Measurements from ENCODE around the gene TCP1. TPM values are rescaled to one million over a fixed set of nuclear protein-coding genes. Genes with fewer than 3 reads are reported as not detected.

The TCP1 gene
- total and polyA plus RNA-seq, 9 of the 15 experiments (the other 6 are each of a cell fraction or from before 2014, with no cell fraction given), result 331 to 801 (median 645) TPM

- H3K36me3 ChIP-seq (ENCODE audit: control insufficient read depth, insufficient read depth, low read length), result no peaks in the 10 kb centered on the region
- no peaks in the 10 kb centered on the region for H3K9me3 ChIP-seq (replicated peaks; ENCODE audit: control insufficient read depth, insufficient read depth, low read depth, low read length)
- DNase-seq (ENCODE audit: extremely low read depth in 1 of 4, low spot score in 3 of 4) (no peak), ATAC-seq (peak; percentile 34), FAIRE-seq (no peak)
- intact Hi-C loops (cut with micrococcal nuclease), result loop anchor here (1.0 kb wide), 1 partner anchor 18 kb away; no protein-coding TSS in a partner anchor
- H3K9ac ChIP-seq (ENCODE audit: insufficient read depth in 1 of 2, low read depth in 2 of 2, low read length in 2 of 2), result no peak overlapping the region
- CTCF ChIA-PET (ENCODE audit: low intra/inter-chr PET ratio), result no interaction called here
- H3K79me2 ChIP-seq (ENCODE audit: control insufficient read depth, insufficient read depth, low read length), result no peaks in the 10 kb centered on the region
- H3K9me1 ChIP-seq (ENCODE audit: control insufficient read depth, insufficient read depth, low read length), result no peaks in the 10 kb centered on the region
- peaks cover 6 to 37% of the 10 kb centered on the region in 2 experiments for H3K27me3 ChIP-seq (ENCODE audit: control insufficient read depth in 2 of 2, insufficient read depth in 2 of 2, low read length in 2 of 2)
- H3K4me2 ChIP-seq (ENCODE audit: insufficient read depth, low read length), result no peak overlapping the region
- H3K27ac ChIP-seq (ENCODE audit: extremely low read depth, low read depth, low read length), result no peak overlapping the region
- peaks cover 0 to 16% of the 10 kb centered on the region in 2 experiments; a peak in 4 of 5 replicates for H3K4me1 ChIP-seq (replicated peaks in 1 of 2; ENCODE audit: control insufficient read depth in 2 of 2, insufficient read depth in 2 of 2, low read length in 2 of 2)
- in situ Hi-C loops (cut with MboI), result no loop called here
- no peak overlapping the region for H3K4me3 ChIP-seq
- 32% methylated on average over 9 of the region's 9 CpGs for WGBS (ENCODE audit: insufficient coverage, low coverage, missing lambda C conversion rate)
- POLR2A ChIA-PET, result interaction anchor here (1.4 to 3.0 kb wide), 3 partner anchors 9 to 16 kb away, joined by 3 to 24 read pairs (median 6); partner anchors contain the start of genes MRPL18 and TCP1
- no peaks in the 10 kb centered on the region for H4K20me1 ChIP-seq (replicated peaks; ENCODE audit: control insufficient read depth, insufficient read depth, low read length)
- H2AFZ ChIP-seq (ENCODE audit: low read depth, low read length), result 0 out of 2 replicates have a peak overlapping the region, but pooled peaks have one; percentile 20
- no TSS peak for BruUV-seq (replicated peaks)
- TF ChIP-seq MYC (IDR thresholded peaks at IDR 0.05; ENCODE audit: low read depth, low read length) (peak; percentile 45; the same call in 1 of the 2 replicates), MYC (CRISPR knock-in tag; IDR thresholded peaks at IDR 0.05; ENCODE audit: borderline replicate concordance, low read depth) (no peak), SMARCE1 (IDR thresholded peaks at IDR 0.05) (no peak), JUND (IDR thresholded peaks at IDR 0.05; ENCODE audit: borderline replicate concordance, low read depth, low read length) (peak; percentile 39; the same call in 1 of the 2 replicates), JUND (tag; IDR thresholded peaks at IDR 0.05; ENCODE audit: borderline replicate concordance, low read depth, low read length) (no peak)
- TF ChIP-seq, protein P1, sequence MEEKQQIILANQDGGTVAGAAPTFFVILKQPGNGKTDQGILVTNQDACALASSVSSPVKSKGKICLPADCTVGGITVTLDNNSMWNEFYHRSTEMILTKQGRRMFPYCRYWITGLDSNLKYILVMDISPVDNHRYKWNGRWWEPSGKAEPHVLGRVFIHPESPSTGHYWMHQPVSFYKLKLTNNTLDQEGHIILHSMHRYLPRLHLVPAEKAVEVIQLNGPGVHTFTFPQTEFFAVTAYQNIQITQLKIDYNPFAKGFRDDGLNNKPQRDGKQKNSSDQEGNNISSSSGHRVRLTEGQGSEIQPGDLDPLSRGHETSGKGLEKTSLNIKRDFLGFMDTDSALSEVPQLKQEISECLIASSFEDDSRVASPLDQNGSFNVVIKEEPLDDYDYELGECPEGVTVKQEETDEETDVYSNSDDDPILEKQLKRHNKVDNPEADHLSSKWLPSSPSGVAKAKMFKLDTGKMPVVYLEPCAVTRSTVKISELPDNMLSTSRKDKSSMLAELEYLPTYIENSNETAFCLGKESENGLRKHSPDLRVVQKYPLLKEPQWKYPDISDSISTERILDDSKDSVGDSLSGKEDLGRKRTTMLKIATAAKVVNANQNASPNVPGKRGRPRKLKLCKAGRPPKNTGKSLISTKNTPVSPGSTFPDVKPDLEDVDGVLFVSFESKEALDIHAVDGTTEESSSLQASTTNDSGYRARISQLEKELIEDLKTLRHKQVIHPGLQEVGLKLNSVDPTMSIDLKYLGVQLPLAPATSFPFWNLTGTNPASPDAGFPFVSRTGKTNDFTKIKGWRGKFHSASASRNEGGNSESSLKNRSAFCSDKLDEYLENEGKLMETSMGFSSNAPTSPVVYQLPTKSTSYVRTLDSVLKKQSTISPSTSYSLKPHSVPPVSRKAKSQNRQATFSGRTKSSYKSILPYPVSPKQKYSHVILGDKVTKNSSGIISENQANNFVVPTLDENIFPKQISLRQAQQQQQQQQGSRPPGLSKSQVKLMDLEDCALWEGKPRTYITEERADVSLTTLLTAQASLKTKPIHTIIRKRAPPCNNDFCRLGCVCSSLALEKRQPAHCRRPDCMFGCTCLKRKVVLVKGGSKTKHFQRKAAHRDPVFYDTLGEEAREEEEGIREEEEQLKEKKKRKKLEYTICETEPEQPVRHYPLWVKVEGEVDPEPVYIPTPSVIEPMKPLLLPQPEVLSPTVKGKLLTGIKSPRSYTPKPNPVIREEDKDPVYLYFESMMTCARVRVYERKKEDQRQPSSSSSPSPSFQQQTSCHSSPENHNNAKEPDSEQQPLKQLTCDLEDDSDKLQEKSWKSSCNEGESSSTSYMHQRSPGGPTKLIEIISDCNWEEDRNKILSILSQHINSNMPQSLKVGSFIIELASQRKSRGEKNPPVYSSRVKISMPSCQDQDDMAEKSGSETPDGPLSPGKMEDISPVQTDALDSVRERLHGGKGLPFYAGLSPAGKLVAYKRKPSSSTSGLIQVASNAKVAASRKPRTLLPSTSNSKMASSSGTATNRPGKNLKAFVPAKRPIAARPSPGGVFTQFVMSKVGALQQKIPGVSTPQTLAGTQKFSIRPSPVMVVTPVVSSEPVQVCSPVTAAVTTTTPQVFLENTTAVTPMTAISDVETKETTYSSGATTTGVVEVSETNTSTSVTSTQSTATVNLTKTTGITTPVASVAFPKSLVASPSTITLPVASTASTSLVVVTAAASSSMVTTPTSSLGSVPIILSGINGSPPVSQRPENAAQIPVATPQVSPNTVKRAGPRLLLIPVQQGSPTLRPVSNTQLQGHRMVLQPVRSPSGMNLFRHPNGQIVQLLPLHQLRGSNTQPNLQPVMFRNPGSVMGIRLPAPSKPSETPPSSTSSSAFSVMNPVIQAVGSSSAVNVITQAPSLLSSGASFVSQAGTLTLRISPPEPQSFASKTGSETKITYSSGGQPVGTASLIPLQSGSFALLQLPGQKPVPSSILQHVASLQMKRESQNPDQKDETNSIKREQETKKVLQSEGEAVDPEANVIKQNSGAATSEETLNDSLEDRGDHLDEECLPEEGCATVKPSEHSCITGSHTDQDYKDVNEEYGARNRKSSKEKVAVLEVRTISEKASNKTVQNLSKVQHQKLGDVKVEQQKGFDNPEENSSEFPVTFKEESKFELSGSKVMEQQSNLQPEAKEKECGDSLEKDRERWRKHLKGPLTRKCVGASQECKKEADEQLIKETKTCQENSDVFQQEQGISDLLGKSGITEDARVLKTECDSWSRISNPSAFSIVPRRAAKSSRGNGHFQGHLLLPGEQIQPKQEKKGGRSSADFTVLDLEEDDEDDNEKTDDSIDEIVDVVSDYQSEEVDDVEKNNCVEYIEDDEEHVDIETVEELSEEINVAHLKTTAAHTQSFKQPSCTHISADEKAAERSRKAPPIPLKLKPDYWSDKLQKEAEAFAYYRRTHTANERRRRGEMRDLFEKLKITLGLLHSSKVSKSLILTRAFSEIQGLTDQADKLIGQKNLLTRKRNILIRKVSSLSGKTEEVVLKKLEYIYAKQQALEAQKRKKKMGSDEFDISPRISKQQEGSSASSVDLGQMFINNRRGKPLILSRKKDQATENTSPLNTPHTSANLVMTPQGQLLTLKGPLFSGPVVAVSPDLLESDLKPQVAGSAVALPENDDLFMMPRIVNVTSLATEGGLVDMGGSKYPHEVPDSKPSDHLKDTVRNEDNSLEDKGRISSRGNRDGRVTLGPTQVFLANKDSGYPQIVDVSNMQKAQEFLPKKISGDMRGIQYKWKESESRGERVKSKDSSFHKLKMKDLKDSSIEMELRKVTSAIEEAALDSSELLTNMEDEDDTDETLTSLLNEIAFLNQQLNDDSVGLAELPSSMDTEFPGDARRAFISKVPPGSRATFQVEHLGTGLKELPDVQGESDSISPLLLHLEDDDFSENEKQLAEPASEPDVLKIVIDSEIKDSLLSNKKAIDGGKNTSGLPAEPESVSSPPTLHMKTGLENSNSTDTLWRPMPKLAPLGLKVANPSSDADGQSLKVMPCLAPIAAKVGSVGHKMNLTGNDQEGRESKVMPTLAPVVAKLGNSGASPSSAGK (IDR thresholded peaks at IDR 0.05), result peak; percentile 50; the same call in 1 of the 2 replicates
Observed at GRCh38 chr6:159806021-159806458, 16.6 kb upstream of the TCP1 start.

All from K562 (cell line).